Activated CD8-positive, alpha-beta memory T cell treated with anti-CD3 and anti-CD28 coated beads for 24 hours (primary cell): ENCODE measurements around the gene CANT1.

Source experiments
- DNase-seq: peaks from one replicate; pipeline ENCODE4 v3.0.0-alpha.2; 2020

CANT1 gene

DNA sequence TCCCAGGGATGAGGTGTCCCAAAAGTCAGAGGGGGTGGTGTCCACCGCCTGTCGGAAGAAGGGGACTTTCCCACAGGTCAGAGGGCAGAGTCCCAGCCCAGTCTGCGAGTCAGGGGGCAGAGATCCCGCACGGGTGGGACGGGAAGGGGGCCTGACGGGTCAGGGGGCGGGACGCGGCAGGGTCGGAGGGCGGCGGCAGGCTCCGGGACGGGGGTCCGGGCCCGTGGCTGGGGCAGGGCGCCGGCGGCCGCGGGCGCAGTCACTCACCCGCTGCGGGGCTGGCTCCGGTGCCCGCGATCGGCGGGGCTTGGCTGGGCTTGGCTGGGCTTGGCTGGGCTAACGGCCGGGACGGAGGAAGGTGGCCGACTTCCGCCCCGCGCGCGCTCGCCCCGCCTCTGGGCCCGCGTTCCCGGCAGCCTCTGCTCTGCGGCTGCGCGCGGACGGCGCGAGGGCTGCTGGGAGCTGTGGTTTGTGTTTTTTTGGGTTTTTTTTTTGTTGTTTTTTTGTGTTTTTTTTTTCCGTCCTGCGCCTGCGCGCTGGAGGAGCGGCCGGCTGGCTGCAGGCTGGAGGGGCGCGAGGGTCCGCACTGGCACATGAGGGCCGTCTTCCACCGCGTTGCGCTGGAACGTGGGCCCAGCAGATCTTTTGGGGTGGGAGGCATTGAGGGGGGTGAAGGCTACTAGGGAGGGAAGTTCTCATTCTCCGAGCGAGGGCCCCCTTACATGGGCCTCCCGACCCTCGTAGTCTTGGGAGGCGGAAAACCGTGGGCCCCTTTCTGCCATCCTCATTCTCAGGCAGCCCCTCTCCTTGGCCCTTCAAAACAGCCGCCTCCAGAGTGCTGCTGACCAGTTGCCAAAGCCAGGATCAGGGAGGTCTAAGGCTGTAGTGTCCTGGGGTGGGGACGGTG, at the start of gene CANT1:
CANT1 (minus strand) TSS at position 368 of the 907 bp plus-strand sequence. CDS start 12,142 bp downstream, outside the sequence.
- peak; percentile 90 for DNase-seq

DNA sequence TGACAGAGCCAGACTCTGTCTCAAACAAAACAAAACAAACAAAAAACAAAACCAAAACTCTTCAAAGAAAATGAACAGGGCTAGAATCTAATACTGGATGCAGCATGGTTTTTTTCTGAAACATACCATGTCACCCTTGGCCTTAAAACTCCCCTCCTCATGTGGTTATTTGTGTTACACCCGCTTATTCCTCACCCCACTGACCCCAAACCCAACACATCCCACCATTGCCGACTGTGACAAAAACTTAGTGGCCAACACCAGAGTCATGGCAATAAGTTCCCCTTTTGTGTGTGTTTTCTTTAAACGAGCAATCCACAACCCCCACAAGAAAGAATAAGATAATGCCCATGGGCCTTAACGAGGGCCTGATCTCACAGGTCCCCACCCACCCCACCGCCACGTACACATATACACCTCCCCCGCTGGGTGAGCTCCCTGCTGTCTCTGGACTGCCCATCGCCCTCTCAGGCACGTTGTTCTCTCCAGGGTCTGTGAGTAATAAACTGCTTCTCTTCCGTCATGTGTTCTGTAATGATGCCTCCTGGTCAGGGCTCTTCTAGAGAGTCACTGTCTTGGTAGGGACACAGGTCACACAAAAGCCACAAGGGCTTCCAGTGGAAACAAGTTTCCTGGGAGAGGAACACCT, 48.3 kb upstream of the CANT1 start:
- no peak for DNase-seq

DNA sequence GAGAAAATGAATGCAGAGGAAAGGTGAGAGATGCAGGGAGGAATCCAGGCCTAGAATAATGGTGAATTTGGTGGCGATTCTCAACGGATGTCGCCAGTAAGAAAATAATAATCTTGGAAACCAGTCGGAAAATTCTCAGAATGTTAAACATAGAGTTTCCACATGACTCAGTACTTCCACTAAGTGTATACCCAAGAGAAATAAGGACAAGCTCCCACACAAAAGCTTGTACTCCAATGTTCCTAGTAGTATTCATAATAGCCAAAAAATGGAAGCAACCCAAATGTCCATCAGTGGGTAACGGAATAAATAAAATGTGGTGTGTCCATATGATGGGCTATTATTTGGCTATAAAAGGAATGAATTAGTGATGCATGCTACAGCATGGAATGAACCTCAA, 45.6 kb upstream of the CANT1 start:
- DNase-seq = no peak

DNA sequence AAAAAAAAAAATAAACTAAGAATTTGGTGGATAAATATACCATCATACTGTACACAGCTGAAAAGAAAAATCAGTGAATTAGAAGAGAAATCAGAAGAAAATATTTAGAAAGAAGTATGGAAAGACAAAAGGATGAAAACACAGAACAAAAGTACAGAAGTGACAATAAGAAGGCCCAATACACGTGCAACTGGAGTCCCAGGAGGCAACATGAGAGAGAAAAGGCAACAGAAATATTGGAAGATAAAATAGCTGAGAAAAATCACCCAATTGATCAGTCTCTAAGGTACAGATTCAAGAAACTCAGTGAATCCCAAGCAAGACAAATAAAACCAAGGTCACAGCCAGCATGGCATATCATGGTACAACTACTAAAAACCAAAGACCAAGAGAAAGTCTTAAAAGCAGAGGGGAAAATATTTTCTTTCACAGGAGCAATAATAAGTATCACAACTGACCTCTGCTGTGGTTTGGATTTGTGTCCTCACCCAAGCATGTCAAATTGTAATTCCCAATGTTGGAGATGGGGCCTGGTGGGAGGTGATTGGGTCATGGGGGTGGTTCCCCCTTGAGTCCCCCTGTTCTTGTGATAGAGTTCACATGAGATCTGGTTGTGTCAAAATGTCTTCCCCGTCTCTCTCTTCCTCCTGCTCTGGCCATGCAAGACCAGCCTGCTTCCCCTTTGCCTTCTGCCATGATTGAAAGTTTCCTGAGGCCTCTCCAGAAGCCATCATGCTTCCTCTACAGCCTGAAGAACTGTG, 44.8 kb upstream of the CANT1 start:
- no peak for DNase-seq

DNA sequence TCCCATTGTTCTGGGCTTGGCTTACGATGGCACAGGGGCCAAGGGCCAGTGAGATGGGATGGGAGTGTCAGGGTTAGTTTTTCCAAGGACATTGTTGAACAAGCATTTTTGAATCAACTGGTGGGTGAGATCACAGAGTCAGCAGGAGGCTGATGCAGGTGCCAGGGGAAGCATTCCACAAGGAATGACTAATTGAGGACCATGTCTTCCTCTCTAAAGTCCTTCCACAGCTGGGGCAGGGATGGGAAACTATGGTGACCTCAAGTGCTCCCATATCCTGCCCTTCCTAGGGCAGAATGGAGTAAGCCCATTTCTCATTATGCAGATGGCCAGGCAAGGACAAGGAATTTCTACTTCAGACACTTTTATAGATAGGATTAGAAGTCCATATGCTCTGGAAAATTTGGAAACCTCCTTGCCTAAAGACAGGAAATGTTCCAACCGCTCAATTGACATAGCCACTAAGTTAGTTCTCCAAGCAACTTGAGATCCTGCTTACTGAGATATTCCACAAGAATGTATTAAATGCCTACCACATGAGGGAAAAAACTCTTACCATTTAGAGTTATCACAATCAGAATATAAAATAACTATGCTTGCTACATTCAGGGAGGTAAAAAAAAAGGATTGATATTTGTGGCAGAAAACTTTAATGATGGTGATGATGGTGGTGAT, 43.8 kb upstream of the CANT1 start:
- DNase-seq = no peak

DNA sequence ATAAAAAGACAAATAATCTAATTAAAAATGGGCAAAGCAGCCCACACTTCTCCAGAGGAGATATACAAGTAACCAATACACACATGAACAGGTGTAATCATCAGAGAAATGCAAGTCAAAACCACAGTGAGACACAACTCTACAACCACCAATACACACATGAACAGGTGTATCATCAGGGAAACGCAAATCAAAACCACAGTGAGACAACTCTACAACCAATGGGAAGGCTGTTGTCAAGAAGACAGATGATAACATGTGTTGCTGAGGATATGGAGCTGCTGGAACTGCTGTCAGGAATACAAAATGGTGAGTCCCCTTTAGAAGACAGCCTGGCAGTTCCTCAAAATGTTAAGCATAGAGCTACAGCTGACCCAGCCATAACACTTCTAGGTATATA, 42.6 kb upstream of the CANT1 start:
- DNase-seq = no peak

DNA sequence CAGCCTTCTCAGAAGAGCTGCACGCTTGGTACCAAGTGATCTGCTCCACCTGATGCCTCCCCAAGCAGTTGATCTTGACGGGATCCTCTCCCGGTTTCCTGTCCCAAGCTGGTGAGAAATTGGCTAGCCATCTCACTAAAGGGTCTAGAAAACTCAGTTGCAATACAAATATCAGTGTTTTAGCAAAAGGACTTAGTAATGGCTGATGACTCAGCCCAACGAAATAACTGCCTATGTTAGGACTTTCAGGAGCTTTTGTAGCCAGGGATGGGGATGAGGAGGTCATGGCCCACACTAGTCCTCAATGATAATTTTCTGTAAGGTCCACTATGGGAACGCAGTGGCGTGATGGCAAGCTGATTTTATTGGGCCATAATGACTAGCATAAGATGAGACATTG, 41.7 kb upstream of the CANT1 start:
- no peak for DNase-seq

DNA sequence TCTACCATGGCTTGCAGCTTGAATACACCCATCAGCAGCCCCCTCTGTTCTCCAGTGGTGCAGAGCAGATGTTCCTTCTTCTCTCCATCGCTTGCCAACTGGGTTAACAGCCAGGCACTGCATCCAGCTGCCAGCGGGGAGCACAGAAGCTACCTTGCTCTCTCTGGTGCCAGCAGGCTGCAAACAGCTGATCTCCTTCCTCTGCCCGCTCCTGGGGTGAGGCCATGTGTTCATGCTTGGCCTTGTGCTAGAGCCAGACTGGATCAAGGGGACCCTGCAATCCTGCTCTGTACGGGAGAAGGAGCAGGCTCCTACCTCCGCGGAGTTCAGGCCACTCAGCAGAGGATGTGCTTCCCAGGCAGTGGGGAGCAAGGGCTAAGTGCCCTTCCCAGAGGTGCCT, 41.0 kb upstream of the CANT1 start:
- DNase-seq = no peak

DNA sequence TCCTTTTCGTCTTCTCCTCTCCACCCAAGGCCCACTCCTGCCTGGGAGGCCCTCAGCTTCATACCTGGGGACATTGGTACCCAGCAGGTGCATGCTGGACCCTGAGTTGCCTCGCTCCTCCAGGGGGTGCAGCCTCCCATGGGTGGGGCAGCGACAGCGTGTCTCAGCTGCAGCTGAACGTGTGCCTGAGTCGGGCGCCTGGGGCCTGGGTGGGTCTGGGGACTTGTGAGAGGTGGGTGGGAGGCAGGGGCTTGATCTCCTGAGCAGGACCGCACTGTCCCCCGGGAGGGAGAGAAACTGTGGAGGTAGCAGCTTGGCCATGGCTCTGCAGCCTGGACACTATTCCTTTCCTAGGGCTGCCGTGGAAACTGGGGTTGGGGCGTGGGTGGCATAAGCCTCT, 40.3 kb upstream of the CANT1 start:
- DNase-seq = no peak

DNA sequence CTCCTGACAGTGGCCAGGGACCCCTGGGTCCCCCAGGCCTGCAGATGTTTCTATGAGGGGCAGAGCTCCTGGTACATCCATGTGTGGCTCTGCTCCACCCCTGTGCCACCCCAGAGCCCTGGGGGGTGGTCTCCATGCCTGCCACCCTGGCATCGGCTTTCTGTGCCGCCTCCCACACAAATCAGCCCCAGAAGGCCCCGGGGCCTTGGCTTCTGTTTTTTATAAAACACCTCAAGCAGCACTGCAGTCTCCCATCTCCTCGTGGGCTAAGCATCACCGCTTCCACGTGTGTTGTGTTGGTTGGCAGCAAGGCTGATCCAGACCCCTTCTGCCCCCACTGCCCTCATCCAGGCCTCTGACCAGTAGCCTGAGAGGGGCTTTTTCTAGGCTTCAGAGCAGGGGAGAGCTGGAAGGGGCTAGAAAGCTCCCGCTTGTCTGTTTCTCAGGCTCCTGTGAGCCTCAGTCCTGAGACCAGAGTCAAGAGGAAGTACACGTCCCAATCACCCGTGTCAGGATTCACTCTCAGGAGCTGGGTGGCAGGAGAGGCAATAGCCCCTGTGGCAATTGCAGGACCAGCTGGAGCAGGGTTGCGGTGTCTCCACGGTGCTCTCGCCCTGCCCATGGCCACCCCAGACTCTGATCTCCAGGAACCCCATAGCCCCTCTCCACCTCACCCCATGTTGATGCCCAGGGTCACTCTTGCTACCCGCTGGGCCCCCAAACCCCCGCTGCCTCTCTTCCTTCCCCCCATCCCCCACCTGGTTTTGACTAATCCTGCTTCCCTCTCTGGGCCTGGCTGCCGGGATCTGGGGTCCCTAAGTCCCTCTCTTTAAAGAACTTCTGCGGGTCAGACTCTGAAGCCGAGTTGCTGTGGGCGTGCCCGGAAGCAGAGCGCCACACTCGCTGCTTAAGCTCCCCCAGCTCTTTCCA, 39.5 kb upstream of the CANT1 start:
- no peak for DNase-seq

DNA sequence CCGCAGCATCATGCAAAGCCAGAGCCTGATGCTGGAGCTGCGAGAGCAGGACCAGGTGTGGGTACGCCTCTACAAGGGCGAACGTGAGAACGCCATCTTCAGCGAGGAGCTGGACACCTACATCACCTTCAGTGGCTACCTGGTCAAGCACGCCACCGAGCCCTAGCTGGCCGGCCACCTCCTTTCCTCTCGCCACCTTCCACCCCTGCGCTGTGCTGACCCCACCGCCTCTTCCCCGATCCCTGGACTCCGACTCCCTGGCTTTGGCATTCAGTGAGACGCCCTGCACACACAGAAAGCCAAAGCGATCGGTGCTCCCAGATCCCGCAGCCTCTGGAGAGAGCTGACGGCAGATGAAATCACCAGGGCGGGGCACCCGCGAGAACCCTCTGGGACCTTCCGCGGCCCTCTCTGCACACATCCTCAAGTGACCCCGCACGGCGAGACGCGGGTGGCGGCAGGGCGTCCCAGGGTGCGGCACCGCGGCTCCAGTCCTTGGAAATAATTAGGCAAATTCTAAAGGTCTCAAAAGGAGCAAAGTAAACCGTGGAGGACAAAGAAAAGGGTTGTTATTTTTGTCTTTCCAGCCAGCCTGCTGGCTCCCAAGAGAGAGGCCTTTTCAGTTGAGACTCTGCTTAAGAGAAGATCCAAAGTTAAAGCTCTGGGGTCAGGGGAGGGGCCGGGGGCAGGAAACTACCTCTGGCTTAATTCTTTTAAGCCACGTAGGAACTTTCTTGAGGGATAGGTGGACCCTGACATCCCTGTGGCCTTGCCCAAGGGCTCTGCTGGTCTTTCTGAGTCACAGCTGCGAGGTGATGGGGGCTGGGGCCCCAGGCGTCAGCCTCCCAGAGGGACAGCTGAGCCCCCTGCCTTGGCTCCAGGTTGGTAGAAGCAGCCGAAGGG, 38.6 kb upstream of the CANT1 start:
- DNase-seq = no peak

DNA sequence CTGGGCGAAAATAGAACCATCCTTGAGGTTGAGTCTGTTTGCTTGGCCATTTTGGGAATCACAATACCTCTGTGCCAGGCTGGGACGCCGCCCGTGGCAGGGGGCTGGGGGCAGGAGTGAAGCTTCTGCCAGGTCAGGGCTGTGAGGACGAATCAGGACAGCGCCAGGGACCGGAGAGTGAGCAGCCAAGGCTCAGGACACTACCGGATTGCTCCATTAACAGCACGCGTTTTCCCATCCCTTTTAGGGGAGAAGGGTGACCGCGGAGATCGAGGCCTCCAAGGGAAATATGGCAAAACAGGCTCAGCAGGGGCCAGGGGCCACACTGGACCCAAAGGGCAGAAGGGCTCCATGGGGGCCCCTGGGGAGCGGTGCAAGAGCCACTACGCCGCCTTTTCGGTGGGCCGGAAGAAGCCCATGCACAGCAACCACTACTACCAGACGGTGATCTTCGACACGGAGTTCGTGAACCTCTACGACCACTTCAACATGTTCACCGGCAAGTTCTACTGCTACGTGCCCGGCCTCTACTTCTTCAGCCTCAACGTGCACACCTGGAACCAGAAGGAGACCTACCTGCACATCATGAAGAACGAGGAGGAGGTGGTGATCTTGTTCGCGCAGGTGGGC, 37.8 kb upstream of the CANT1 start:
- no peak for DNase-seq

DNA sequence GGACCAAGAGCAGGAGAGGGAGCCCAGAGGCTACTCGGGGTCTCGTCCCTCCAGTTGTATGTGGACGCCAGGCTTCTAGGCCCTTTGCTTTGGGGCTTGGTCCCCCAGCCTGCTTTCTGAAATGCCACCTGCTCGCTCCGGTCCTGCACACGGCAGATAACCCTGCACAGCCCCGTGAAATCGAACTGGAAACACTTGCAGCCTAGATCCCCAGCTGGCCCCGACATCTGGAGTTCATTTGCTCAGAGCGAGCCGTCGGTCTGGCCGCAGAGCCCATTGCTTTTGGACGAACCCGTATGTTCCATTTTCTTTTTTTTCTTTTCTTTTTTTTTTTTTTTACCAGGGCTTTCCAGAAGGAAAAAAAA, 37.3 kb upstream of the CANT1 start:
- no peak for DNase-seq

DNA sequence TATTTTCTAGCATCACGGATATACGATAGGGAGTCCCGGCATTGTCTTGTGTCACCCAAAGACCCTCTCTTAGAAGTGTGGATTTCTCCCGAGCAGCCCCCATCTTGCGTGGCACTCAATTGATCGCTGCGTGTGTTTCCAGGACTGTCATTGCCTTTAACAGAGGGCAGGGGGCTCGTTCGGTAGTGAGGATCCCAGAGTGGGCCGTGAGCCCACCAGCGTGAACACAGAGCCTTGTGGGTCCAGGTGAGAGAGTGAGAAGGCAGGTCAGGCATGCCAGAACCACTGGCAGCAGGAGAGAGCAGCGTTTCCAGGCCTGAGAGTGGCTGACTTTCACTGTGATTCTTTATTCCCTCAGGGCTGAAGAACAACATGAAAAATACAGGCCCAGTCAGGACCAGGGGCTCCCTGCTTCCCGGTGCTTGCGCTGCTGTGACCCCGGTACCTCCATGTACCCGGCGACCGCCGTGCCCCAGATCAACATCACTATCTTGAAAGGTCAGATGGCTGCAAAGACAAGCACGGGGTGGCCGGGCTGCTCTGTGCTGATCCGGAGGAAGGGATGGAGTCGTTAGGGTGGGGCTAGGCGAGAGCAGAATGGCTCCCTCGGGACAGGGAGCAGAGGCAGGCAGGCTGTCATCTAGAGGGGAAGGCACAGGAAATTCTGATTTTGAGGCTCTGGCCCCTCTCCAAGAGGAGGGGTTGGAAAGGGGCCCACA, 36.8 kb upstream of the CANT1 start:
- no peak for DNase-seq

DNA sequence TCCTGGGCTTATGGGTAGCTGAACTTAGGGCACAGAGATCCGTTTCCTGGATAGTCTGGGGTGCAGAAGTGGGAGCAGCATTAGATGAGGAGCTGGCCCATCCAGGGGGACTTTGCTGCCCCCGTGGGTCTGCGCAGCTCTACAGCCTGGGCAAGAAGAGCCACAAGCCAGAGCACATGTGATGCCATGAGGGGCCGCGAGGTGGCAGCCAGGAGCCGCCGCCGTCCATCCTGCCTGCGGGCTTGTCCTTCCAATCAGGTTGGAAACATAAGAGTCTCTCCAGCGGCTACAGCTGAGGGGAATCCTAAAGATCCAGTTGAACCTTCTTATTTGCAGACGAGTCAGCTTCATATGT, 36.3 kb upstream of the CANT1 start:
- DNase-seq = peak; percentile 86

DNA sequence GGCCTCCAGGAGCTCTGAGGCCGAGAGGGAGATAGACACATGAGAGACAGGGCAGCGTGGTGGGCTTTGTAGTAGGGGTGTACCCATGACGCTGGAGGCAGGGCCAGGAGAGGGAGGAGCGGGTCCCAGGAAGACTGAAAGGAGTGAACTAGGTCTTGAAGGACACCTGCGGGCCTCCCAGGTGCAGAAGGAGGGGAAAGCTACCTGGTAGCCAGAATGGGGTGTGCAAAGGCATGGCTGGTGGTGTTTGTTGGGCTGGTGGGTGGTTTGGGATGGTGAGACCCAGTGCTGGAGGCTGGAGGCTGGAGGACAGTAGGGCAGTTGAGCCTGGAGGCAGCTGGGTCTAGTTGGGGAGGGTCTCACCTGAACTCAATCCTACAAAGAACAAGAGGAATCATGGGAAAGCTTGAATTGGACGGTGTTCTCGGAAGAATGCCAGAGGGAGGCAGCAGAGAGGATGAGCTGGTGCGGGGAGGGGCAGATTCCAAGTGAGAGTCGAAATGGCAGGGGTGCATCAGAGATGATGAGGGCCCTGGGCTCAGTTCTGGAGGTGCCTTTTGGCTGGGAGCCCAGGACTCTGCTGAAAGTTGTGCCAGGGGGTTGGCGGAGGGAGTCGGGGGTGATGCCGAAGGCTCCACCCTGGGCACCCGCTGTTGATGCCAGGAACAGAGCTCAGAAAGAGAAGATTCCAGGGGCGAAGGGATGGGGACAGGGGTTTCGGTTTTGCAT, 35.6 kb upstream of the CANT1 start:
- DNase-seq = no peak

DNA sequence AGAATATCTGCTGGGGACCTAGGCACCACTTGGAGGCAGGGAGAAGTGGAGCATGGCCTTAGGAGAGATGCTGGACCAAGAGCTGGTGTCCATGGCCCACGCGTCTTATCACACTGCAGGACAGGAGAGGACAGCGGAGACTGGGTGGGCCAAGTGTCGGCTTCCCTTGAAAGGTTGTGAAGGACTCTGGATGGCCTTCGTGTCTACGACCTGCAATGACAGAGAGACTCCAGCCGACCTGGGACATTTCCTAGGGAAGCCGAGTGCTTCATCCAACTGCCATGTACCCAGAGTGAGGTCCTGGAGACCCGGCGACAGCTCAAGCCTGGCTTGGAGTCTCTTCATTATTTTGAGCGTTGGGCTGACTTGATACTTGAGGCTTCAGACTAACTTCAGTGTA, 34.9 kb upstream of the CANT1 start:
- no peak for DNase-seq

DNA sequence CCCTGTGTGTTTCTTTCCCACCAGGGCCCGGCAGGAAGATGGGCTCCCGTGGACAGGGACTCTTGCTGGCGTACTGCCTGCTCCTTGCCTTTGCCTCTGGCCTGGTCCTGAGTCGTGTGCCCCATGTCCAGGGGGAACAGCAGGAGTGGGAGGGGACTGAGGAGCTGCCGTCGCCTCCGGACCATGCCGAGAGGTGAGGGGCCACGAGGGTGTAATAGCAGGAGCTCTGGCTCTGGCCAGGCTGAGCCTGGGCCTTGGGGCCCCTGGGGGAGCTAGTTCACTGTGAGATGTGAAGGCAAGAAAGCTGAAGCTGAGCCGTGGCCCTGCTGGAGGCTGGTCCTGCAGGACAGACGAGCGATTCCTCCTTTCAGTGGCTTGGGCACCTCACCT, 34.4 kb upstream of the CANT1 start:
- DNase-seq = no peak
